Stimulated activated CD8-positive, alpha-beta memory T cell treated with anti-CD3 and anti-CD28 coated beads, Interleukin-12 subunit alpha, Interleukin-12 subunit beta, amount 100 ng/mL, for 24 hours (primary cell): ENCODE measurements around the gene SEMA4D.
"Not testable (repeated sequence)": the region's sequence is repeated elsewhere in the genome, so short reads cannot be mapped to it uniquely, and the experiment has no call there.

ENCODE experiments used
- DNase-seq: peaks from one replicate; pipeline ENCODE4 v3.0.0-alpha.2; 2020; ENCODE audit errors: extremely low read depth

SEMA4D gene

GRCh38 chr9:89482901-89483361 lies 15.0 kb downstream of the SEMA4D start:
- DNase-seq, result no peak

DNA sequence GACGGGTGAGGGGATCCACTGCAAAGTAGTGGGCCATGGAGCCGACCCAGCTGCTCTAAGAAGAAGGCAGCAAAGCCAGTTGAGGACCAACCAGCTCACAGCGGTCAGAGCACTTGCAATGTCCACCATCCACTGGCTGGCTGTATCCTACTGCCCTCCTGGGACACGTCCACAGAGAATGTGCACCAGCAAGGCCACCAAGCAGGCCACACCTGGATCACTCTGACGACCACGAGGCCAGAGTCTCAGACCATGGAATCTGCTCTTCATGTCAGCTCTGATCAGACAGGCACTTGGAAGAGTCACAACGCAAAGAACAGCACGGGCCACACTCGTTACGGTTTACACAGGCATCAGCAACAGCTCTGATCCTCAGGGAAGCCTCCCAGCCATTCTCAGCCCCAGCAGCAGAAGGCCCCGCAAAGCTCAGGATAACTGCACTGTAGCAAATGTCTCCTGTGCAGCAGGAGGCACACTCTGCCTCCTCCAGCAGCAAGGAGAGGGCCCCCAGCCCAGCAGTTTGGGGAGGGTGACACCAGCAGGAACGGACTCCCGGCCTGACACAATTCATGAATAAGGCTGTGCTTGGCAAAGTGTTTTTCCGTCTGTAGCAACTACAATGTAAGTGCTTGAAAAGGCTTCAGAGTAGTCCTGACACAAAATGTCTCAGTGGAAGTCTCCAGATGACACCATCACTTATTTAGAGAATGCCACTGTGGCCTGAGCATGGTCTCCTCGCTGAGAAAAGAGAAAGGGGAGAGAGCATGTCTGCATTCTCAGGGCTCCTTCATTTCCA lies 15.7 kb downstream of the SEMA4D start:
- DNase-seq, result no peak

DNA sequence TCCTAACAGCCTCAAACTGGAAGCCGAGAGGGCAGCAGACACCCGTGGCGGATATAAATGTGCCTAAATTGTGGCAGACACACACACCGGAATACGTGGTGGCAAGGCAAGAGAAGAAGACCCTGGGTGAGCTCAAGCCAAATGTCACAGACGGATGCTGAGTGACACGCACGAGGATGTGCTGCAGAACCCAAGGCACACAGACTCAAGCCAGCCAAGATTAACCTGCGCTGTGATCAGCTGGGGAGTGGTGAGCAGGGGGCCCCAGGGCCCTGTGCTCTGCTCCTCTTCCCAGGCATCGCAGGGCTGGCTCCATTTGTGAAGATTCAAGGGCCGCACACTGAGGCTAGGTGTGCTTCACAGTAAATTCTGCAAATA lies 16.4 kb downstream of the SEMA4D start:
- no peak for DNase-seq

DNA sequence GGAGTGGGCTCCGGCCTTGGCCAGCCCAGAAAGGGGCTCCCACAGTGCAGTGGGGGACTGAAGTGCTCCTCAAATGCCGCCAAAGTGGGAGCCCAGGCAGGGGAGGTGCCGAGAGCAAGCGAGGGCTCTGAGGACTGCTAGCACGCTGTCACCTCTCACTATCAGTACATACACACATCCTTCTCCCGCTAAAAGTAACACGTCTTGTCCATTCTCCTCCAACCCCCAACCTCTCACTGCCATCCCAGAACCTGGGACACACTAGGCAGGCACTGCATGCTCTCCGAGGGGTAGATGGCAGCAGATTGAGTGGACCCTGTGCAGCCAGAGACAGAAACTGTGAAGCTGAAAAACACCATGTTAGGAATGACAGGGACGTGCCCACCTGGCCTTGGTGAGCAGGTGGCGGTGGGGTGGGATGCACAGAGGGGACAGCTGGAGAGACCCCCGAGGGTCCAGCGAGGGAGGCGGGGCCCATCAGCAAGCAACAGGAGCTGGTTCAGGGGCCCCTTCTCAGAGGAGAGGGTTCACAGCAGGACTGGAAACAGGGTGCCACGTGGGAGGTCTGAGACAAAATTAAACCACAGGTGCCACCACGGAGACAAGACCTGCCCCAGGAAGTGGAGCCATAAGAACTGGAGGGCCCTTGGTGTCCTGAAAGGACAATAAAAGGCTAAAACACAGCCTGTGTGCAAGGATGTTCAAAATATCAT lies 16.9 kb downstream of the SEMA4D start:
- DNase-seq, result no peak

DNA sequence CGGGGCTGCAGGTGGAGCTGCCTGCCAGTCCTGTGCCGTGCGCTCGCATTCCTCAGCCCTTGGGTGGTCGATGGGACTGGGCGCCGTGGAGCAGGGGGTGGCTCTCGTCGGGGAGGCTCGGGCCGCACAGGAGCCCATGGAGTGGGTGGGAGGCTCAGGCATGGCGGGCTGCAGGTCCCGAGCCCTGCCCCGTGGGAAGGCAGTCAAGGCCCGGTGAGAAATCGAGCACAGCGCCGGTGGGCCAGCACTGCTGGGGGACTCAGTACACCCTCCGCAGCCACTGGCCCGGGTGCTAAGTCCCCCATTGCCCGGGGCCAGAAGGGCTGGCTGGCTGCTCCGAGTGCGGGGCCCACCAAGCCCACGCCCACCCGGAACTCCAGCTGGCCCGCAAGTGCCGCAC lies 17.5 kb downstream of the SEMA4D start:
- DNase-seq, result not testable (repeated sequence)

- DNase-seq, result not testable (repeated sequence)
Measured at GRCh38 chr9:89479669-89480011, 18.3 kb downstream of the SEMA4D start.

- DNase-seq, result no peak
Measured at GRCh38 chr9:89478821-89479668, 18.9 kb downstream of the SEMA4D start.

- no peak for DNase-seq
Measured at GRCh38 chr9:89477811-89478630, 19.9 kb downstream of the SEMA4D start.

DNA sequence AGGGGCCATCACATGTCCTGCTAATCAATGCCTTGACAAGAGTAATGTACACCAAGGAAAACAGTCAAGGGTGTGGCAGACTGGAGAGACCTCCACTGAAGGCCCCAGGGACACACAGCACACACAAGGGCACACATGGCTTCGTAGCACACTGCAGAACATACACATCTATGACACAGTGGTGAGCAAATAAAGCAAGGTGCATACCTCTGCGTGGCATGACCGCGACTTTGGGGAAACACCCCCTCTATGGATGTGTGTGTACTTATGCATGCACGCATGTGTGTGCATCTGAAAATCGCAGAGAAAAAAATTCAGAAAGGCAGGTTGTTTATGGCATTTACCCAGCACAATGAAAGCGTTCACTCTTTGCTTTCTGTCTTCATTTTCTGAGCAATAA lies 20.5 kb downstream of the SEMA4D start:
- no peak for DNase-seq

DNA sequence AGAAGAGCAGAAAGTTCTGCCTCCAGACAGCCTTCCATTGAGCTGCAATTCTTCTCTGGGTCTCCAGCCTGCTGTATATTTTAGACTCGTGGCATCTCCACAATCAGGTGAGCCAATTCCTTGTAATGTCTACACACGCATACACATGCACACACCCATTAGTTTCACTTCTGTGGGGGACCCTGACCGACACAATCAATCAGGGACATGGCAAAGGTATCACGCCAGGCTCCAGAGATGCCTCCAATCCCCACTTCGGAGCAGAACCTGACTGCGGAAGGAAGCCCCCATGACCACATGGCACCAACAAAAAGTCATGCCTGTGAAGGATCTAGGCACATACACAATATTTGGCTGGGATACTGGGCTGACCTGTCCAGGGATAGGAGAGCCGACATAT lies 21.4 kb downstream of the SEMA4D start:
- no peak for DNase-seq

DNA sequence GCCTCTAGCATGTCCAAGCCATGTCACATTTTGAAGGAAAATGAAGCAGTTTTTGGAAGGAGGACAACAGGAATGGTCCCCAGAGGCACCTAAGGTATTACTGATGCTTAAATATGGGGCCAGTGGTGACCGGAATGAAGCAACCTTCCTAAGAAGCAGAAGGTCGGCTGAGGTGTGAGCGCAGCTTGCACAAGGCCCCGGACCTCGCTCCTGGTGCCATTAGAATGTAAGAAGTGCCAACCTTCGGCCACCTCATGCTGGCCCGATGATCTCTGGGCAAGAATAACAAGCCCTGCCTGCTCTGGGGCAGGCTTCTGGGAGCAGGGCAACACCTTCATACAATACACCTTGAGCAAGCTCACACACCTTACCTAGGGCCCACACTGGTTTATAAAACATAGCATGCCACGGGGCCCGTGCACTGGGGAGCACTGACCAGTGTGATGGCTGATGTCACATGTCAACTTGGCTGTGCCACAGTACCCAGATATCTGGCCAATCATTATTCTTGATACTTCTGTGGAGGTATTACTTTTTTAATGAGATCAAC lies 21.9 kb downstream of the SEMA4D start:
- no peak for DNase-seq

GRCh38 chr9:89474939-89475338 lies 23.0 kb downstream of the SEMA4D start:
- no peak for DNase-seq

DNA sequence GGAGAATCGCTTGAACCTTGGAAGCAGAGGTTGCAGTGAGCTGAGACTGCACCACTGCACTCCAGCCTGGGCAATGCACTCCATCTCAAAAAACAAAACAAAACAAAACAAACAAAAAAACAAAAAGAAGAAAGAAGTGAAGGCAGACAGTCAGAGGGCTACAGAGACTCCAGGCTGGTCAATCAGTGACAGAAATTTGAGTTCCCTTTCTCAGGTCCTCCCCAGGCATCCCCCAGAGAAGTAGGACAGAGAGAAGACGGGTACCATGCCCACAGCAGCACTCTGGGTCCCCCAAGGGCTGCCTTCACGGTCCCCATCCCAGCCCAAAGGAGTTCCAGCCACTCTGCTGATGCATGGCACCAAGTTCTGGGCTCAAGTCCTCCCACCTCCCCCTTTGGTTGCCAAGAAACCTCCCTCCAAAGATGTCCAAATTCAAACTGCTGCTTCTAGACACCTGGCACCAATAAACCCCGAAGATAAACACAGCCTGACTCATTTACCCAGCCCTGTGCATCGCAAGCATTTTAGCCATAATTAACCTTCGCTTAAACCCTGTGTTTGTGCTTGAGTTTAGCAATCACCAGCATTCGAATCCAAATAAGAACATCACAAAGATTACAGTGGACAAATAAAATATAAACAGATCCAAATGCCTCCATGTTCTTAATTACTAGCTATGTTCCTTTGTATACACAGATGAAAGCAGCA lies 24.0 kb downstream of the SEMA4D start:
- DNase-seq, result no peak

GRCh38 chr9:89471796-89472320 lies 26.1 kb downstream of the SEMA4D start:
- DNase-seq, result not testable (repeated sequence)

GRCh38 chr9:89471390-89471789 lies 26.5 kb downstream of the SEMA4D start:
- no peak for DNase-seq

DNA sequence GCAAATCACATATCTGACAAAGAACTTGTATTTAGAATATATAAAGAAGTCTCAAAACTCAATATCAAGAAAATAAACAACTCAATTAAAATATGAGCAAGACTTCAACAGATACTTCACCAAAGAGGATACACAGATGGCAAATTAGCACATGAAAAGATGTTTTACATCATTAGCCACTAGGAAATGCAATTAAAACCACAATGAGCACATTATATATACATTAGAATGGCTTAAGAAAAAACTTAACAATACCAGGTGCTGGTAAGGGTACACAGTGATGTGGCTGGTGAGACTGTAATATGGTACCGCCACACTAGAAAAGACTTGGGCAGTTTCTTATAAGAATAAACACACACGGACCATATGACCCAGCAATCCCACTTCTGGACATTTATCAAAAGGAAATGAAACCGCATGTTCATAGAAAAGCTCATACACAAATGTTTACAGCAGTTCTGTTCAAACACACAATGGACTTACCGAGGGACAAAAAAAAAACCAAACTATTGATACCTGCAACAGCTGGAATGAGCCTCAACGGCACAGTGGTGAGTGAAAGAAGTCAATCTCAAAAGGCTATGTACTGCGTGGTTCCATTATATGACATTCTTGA lies 27.6 kb downstream of the SEMA4D start:
- DNase-seq, result no peak

DNA sequence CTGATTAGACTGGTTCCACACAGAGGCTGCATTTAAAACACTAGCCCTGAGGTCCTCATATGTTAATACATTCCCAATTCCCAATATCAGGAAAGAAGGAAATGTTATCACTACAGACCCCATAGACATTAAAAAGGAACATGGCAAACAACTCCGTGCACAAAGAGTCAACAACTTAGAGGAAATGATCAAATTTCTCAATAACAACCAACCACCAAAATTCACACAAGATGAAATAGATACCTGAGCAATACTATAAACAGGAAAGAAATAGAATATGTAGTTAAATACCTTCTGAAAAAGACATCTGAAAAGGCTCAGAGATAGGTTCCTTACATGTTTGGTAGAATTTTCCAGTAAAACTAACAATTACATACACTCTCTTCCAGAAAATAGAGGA lies 28.9 kb downstream of the SEMA4D start:
- no peak for DNase-seq

- DNase-seq, result no peak
Measured at GRCh38 chr9:89468281-89468960, 29.5 kb downstream of the SEMA4D start.

- DNase-seq, result no peak
Measured at GRCh38 chr9:89467278-89467625, 30.7 kb downstream of the SEMA4D start.
